Muscle layer of duodenum (tissue), 2 donors: ENCODE measurements around the gene MARF1.

Source experiments
- H3K27ac ChIP-seq: one replicate; pipeline ENCODE4 v1.7.0; 2013; ENCODE audit warnings: mild to moderate bottlenecking, low read length
- H3K27me3 ChIP-seq: one replicate; pipeline ENCODE4 v1.7.0; 2013; ENCODE audit warnings: low read depth, mild to moderate bottlenecking, control low read depth, low read length
- H3K36me3 ChIP-seq, 2 donors: one replicate each; pipeline ENCODE4 v1.7.0; 2013; ENCODE audit warnings: low read length in 2 of 2, control low read depth in 1 of 2, mild to moderate bottlenecking in 1 of 2; ENCODE audit not compliant: insufficient read depth in 2 of 2, control insufficient read depth in 1 of 2
- H3K4me1 ChIP-seq, 2 donors: one replicate each; pipeline ENCODE4 v1.7.0; 2013; ENCODE audit warnings: low read length in 2 of 2, mild to moderate bottlenecking in 2 of 2, control low read depth in 1 of 2, moderate library complexity in 1 of 2; ENCODE audit not compliant: insufficient read depth in 2 of 2, control insufficient read depth in 1 of 2
- H3K4me3 ChIP-seq, 2 donors: one replicate each; pipeline ENCODE4 v1.7.0; 2013; ENCODE audit warnings: low read length in 2 of 2, low read depth in 1 of 2, mild to moderate bottlenecking in 1 of 2
- H3K9me3 ChIP-seq, 2 donors: one replicate each; pipeline ENCODE4 v1.7.0; 2013; ENCODE audit warnings: low read length in 2 of 2, control low read depth in 1 of 2, mild to moderate bottlenecking in 1 of 2; ENCODE audit not compliant: control insufficient read depth in 1 of 2
- donor health status: healthy.

MARF1 gene

DNA sequence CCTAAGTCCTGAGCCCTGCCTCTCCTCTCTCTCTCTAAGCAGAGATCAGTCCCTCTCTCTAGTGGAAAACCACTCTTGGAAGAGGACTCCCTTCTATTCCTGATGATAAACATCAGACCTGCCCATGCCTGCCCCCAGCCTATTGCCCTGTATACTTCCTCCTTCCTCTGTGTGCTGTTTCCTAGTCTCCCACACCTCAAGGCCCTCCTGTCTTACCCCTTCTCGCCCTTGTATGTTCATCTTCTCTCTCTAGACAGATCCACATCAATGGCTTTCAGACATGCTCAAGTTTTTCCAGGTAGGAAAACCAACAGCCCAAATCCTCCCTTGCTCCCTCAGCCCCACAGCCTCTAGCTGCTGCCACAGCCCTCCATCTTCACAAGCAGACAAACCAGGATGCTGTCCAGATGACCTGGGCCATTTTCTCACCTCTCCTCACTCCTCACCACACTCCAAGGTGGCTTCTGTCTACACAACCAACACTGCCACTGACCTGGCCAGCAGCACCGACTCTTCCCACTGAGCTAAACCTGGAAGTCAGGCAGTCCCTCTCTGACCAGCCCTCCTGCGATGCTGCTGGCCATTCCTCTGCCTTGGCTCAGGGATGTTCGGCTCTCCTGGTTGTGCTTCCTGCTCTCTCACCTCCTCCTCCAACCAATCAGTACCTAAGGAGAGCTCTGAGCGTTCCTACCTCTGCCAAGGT is 36.3 kb downstream of the MARF1 start:
- H3K4me3 ChIP-seq = no peak overlapping the region
- H3K9me3 ChIP-seq = no peaks in the 10 kb centered on the region
- no peaks in the 10 kb centered on the region for H3K4me1 ChIP-seq
- H3K27me3 ChIP-seq = no peaks in the 10 kb centered on the region
- peaks cover 54 to 83% of the 10 kb centered on the region in 2 donors for H3K36me3 ChIP-seq
- H3K27ac ChIP-seq = no peak overlapping the region

- no peaks in the 10 kb centered on the region for H3K9me3 ChIP-seq
- H3K4me1 ChIP-seq = no peaks in the 10 kb centered on the region
- peaks cover 57 to 83% of the 10 kb centered on the region in 2 donors for H3K36me3 ChIP-seq
- no peak overlapping the region for H3K27ac ChIP-seq
- H3K27me3 ChIP-seq = no peaks in the 10 kb centered on the region
- H3K4me3 ChIP-seq = no peak overlapping the region
Observed at GRCh38 chr16:15605839-15606517, 37.0 kb downstream of the MARF1 start.

- no peak overlapping the region for H3K4me3 ChIP-seq
- H3K36me3 ChIP-seq = peaks cover 57 to 84% of the 10 kb centered on the region in 2 donors
- H3K27ac ChIP-seq = no peak overlapping the region
- no peaks in the 10 kb centered on the region for H3K9me3 ChIP-seq
- H3K27me3 ChIP-seq = no peaks in the 10 kb centered on the region
- H3K4me1 ChIP-seq = no peaks in the 10 kb centered on the region
Observed at GRCh38 chr16:15604460-15605440, 38.2 kb downstream of the MARF1 start.

DNA sequence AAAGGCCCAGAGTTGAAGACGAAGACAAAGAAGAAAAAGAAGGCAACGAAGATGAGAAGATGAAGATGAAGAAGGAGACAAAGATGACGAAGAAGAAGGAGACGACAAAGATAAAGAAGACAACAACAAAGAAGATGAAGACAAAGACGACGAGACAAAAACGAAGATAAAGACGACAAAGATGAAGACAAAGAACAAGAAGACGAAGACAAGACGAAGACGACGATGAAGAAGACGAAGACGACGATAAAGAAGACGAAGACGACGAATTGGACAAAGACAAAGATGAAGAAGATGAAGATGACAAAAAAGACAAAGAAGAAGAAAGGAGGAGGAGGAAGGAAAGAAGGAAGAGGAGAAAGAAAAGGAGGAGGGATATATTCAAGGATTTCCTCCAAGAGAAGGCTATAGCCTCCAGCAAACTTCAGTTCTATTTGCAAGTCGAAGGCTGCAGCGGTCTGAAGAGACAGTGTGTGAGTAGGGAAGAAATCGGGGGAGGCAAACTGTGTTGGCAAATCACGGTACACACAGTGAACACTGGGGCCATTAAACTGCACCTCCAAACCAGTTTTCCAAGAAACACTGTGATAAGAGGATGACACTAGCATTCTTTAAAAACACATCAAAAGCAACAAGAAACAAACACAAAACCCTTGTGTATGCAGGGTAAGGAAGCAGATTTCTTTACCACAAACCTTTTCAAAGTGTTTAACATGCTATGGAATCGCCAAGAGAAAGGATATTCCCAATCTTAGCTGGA is 40.5 kb downstream of the MARF1 start:
- H3K4me3 ChIP-seq = no peak overlapping the region
- no peak overlapping the region for H3K27ac ChIP-seq
- H3K4me1 ChIP-seq = no peaks in the 10 kb centered on the region
- no peaks in the 10 kb centered on the region for H3K9me3 ChIP-seq
- H3K36me3 ChIP-seq = peaks cover 57 to 90% of the 10 kb centered on the region in 2 donors
- no peaks in the 10 kb centered on the region for H3K27me3 ChIP-seq

DNA sequence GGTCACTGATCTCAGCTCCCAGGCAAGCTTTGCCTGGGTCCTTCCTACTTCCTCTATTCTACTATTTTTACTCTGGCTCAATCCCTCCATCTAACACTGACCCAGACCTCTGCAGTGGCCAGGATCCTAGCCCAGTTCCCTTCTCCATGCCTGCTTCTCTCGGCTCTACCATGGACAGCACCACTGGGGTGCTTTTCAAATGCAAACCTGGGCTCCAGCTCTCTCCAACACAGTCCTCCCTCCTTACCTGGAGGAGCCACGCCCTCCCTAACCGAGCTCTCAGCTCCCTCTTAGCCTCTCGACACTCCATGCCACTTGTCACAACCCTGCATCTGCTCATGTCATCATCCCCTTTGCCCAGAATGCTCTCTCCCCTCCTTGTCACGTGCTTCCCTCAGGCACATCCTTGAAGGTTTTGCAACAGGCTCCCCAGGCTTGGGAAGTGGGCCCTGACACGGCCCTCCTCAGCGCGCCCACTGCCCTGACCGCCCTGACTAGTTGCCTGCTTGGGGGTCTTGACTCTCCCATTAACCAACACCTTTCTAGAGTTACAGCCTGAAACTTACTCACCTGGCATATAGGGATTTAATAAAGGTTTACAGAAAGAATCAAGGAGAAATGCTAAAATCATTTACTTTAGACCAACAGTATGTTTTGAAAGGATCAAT is 41.6 kb downstream of the MARF1 start:
- Histone ChIP-seq H3K36me3 (peaks cover 60 to 93% of the 10 kb centered on the region in 2 donors), H3K4me3 (no peak overlapping the region), H3K27me3 (no peaks in the 10 kb centered on the region), H3K9me3 (no peaks in the 10 kb centered on the region), H3K4me1 (no peaks in the 10 kb centered on the region), H3K27ac (no peak overlapping the region)

DNA sequence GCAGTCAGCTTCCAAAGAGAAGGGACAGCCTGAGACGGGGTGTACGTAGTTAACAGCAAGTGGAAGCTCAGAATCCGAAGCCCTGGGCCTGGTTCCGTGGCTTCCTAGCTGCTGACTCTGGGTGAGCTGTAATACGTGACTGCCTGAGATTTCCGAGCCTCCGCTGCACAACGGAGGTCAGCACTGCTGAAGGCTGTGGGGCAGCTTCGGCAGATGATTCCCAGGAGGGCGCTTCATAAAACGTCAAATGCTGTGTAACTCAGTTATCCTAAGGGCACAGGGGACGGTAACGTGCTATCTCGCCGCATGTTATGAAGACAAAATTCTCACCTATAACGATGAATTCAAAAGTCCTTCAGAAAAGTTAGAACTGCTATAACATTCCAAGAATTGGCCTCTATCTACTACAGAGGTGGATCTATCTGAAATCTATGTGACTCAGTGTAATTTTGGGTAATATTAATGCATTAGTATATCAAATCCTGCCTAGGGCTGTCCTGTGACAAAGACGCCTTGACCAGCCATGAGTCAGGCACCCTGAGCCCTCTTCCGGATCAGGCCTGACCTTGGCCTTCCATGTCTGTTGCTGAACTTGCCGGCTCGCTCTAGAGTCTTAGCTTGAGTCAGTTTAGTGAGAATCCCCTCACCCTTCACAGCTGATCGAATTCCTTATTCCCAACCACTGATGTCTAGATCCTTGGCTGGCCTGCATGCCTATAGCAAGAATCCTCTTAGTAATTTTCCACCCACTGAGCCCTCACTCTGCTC is 43.5 kb downstream of the MARF1 start:
- no peaks in the 10 kb centered on the region for H3K27me3 ChIP-seq
- no peak overlapping the region for H3K27ac ChIP-seq
- no peaks in the 10 kb centered on the region for H3K4me1 ChIP-seq
- H3K9me3 ChIP-seq = no peaks in the 10 kb centered on the region
- peaks cover 63 to 96% of the 10 kb centered on the region in 2 donors for H3K36me3 ChIP-seq
- no peak overlapping the region for H3K4me3 ChIP-seq

- Histone ChIP-seq H3K4me1 (no peaks in the 10 kb centered on the region), H3K36me3 (peaks cover 58 to 92% of the 10 kb centered on the region in 2 donors), H3K9me3 (no peaks in the 10 kb centered on the region), H3K4me3 (no peak overlapping the region), H3K27ac (no peak overlapping the region), H3K27me3 (no peaks in the 10 kb centered on the region)
Observed at GRCh38 chr16:15598648-15599190, 44.2 kb downstream of the MARF1 start.

DNA sequence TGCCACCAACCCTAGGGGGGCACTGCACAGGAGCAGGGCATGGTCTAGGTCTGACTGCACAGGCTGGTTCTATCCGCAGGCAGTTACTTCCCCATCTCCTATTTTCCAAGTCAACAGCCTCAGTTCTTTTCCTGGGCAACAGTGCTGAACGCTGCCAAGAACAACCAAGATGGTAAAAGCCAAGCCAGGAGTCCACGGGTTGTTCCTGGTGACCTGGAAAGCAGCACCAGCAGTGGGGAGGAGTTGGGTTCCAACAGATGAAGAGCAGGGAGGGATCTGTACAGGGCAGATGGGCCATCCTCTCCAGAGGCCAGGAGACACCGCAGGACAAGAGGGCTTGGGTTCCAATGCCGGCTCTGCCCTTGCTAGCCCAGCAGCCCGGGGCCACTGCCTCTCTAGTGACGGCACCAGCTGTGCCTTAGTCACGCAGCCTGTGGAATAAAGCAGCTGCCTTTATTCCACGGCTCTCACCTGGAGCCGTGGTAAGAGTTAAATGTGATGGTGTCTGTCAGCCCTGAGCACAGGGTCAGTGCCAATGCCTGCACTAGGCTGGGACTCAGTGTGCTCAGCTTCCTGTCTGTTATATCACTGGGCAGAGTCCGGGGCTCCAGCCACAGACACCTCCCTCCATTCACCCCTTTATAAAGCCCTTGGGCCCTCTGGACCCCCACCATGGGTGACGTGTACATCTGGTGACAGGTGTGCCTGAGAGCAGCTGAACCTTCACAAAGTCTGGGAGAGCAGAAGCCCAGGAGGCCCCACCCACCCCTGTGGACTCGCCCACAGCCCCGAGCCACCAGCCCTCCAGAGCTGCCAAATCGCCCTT is 44.9 kb downstream of the MARF1 start:
- Histone ChIP-seq H3K4me1 (no peaks in the 10 kb centered on the region), H3K36me3 (peaks cover 52 to 85% of the 10 kb centered on the region in 2 donors), H3K4me3 (no peak overlapping the region), H3K9me3 (no peaks in the 10 kb centered on the region), H3K27me3 (no peaks in the 10 kb centered on the region), H3K27ac (no peak overlapping the region)

DNA sequence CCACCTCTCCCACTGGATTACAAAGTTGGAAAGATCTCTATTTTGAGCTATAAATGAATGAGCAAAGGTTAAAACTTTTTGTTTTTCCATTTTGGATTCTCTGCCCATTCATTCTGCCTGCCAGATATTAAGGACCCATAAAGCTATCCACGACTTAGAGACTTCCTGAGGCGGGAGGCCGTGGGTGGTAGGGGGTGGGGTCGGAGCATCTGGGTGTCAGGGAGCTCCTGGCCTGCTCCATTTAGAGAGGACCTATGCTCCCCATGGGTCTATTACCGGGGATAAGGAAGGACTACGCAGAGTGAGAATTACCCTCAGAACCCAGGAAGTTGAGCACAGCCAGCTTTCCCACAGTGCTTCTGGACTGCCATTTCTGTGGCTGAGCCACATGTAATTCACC is 45.8 kb downstream of the MARF1 start:
- H3K4me1 ChIP-seq = peaks cover 0 to 4% of the 10 kb centered on the region in 2 donors
- no peak overlapping the region for H3K4me3 ChIP-seq
- no peaks in the 10 kb centered on the region for H3K27me3 ChIP-seq
- peaks cover 43 to 76% of the 10 kb centered on the region in 2 donors for H3K36me3 ChIP-seq
- H3K9me3 ChIP-seq = no peaks in the 10 kb centered on the region
- H3K27ac ChIP-seq = no peak overlapping the region
